ENCODE data around the gene ADD1. TPM values are rescaled to one million over a fixed set of nuclear protein-coding genes. Genes with fewer than 3 reads are reported as not detected.

Gene ADD1
- total and polyA plus RNA-seq, 2 of the 13 experiments (the other 11 are each of a cell fraction or from before 2014, with no cell fraction given) = 73.9 to 122 TPM

DNA sequence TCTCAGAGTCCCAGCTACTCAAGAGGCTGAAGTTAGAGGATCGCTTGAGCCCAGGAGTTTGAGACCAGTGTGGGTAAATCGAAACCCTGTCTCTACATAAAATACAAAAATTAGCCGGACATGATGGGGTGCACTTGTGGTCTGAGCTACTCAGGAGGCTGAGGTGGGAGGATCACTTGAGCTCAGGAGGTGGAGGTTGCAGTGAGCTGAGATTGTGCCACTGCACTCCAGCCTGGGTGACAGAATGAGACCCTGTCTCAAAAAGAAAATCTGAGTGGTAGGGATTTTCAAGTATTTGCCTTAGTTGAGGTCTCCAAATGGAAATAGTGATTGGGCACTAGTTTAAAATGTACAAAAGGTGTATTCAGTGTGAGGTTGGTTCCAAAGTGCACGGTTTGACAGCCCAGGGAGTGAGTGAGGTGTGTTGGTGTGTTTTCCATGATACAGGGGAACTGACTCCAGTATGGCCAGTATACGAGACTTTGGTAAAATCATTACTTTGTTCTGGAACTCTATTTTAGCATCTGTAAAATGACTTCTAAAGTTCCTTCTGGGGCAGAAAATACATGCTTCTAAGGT lies 13.8 kb downstream of the ADD1 start (continued):
- peak; percentile 98 for TF ChIP-seq TGIF2 (CRISPR knock-in tag; IDR thresholded peaks at IDR 0.05)
- no peak for TF ChIP-seq NR2F2 (IDR thresholded peaks at IDR 0.05; ENCODE audit: borderline replicate concordance, low read depth)
- no peak for TF ChIP-seq FOXO1 (CRISPR knock-in tag; IDR thresholded peaks at IDR 0.05)
- no peak for TF ChIP-seq KAT7 (CRISPR knock-in tag; IDR thresholded peaks at IDR 0.05; ENCODE audit: borderline replicate concordance)
- no peak for TF ChIP-seq SRSF4 (IDR thresholded peaks at IDR 0.05; ENCODE audit: low read depth, low read length, poor library complexity, severe bottlenecking)
- no peak for TF ChIP-seq ZMAT3 (CRISPR knock-in tag; conservative IDR thresholded peaks at IDR 0.05)
- no peak for TF ChIP-seq ZFP62 (CRISPR knock-in tag; IDR thresholded peaks at IDR 0.05)
- TF ChIP-seq, protein P1, sequence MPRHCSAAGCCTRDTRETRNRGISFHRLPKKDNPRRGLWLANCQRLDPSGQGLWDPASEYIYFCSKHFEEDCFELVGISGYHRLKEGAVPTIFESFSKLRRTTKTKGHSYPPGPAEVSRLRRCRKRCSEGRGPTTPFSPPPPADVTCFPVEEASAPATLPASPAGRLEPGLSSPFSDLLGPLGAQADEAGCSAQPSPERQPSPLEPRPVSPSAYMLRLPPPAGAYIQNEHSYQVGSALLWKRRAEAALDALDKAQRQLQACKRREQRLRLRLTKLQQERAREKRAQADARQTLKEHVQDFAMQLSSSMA (CRISPR knock-in tag; IDR thresholded peaks at IDR 0.05) = no peak
- TF ChIP-seq ZNF431 (CRISPR knock-in tag; IDR thresholded peaks at IDR 0.05; ENCODE audit: borderline replicate concordance, low read depth) = no peak
- no peak for TF ChIP-seq IRX3 (CRISPR knock-in tag; IDR thresholded peaks at IDR 0.05; ENCODE audit: borderline replicate concordance, low read depth)
- TF ChIP-seq ZFP36L1 (CRISPR knock-in tag; IDR thresholded peaks at IDR 0.05) = no peak
- peak; percentile 34; the same call in 1 of the 2 replicates for TF ChIP-seq HNF4G (IDR thresholded peaks at IDR 0.05; ENCODE audit: borderline replicate concordance, low read depth, low read length)
- no peak for TF ChIP-seq HNF4G (CRISPR knock-in tag; IDR thresholded peaks at IDR 0.05; ENCODE audit: borderline replicate concordance, low read depth)
- no peak for TF ChIP-seq FOSL2 (CRISPR knock-in tag; IDR thresholded peaks at IDR 0.05)
- TF ChIP-seq NCOR1 (IDR thresholded peaks at IDR 0.05; ENCODE audit: borderline replicate concordance, low read length) = peak; percentile 65
- TF ChIP-seq ZSCAN31 (CRISPR knock-in tag; IDR thresholded peaks at IDR 0.05; ENCODE audit: low read depth) = no peak
- TF ChIP-seq, protein P2, sequence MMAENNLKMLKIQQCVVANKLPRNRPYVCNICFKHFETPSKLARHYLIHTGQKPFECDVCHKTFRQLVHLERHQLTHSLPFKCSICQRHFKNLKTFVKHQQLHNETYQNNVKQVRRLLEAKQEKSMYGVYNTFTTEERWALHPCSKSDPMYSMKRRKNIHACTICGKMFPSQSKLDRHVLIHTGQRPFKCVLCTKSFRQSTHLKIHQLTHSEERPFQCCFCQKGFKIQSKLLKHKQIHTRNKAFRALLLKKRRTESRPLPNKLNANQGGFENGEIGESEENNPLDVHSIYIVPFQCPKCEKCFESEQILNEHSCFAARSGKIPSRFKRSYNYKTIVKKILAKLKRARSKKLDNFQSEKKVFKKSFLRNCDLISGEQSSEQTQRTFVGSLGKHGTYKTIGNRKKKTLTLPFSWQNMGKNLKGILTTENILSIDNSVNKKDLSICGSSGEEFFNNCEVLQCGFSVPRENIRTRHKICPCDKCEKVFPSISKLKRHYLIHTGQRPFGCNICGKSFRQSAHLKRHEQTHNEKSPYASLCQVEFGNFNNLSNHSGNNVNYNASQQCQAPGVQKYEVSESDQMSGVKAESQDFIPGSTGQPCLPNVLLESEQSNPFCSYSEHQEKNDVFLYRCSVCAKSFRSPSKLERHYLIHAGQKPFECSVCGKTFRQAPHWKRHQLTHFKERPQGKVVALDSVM (CRISPR knock-in tag; IDR thresholded peaks at IDR 0.05) = peak; percentile 95
- TF ChIP-seq, protein P3, sequence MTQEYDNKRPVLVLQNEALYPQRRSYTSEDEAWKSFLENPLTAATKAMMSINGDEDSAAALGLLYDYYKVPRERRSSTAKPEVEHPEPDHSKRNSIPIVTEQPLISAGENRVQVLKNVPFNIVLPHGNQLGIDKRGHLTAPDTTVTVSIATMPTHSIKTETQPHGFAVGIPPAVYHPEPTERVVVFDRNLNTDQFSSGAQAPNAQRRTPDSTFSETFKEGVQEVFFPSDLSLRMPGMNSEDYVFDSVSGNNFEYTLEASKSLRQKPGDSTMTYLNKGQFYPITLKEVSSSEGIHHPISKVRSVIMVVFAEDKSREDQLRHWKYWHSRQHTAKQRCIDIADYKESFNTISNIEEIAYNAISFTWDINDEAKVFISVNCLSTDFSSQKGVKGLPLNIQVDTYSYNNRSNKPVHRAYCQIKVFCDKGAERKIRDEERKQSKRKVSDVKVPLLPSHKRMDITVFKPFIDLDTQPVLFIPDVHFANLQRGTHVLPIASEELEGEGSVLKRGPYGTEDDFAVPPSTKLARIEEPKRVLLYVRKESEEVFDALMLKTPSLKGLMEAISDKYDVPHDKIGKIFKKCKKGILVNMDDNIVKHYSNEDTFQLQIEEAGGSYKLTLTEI (CRISPR knock-in tag; conservative IDR thresholded peaks at IDR 0.05) = no peak
- TF ChIP-seq ZBTB20 (CRISPR knock-in tag; IDR thresholded peaks at IDR 0.05; ENCODE audit: borderline replicate concordance, low read depth) = no peak
- TF ChIP-seq MIXL1 (CRISPR knock-in tag; IDR thresholded peaks at IDR 0.05) = no peak
- no peak for TF ChIP-seq MEIS1 (CRISPR knock-in tag; IDR thresholded peaks at IDR 0.05; ENCODE audit: borderline replicate concordance)
- TF ChIP-seq ZNF335 (CRISPR knock-in tag; IDR thresholded peaks at IDR 0.05) = no peak
- no peak for TF ChIP-seq GTF3A (CRISPR knock-in tag; conservative IDR thresholded peaks at IDR 0.05)
- TF ChIP-seq ZSCAN9 (CRISPR knock-in tag; IDR thresholded peaks at IDR 0.05; ENCODE audit: borderline replicate concordance) = no peak
- peak; percentile 84 for TF ChIP-seq GFI1 (CRISPR knock-in tag; IDR thresholded peaks at IDR 0.05; ENCODE audit: borderline replicate concordance)
- TF ChIP-seq KMT2A (CRISPR knock-in tag; IDR thresholded peaks at IDR 0.05) = no peak
- TF ChIP-seq ZNF557 (CRISPR knock-in tag; IDR thresholded peaks at IDR 0.05) = no peak
- no peak for TF ChIP-seq ZNF879 (CRISPR knock-in tag; IDR thresholded peaks at IDR 0.05)
- TF ChIP-seq KLF16 (CRISPR knock-in tag; IDR thresholded peaks at IDR 0.05) = no peak
- no peak for TF ChIP-seq MYC (CRISPR knock-in tag; IDR thresholded peaks at IDR 0.05; ENCODE audit: borderline replicate concordance)
